HG03342 (cell line): Measurements from ENCODE around the gene ANTXR1.

Experiments
- ATAC-seq: cut with Tn5 transposase; IDR thresholded peaks from one replicate; pipeline ENCODE4 v1.9.1; 2021; ENCODE audit warnings: mild to moderate bottlenecking, moderate library complexity; ENCODE audit not compliant: unreplicated experiment

ANTXR1 gene

GRCh38 chr2:69001879-69002278 lies 11.1 kb upstream of the ANTXR1 start:
- no peak for ATAC-seq

GRCh38 chr2:69003731-69004130 lies 9.2 kb upstream of the ANTXR1 start:
- ATAC-seq = no peak

GRCh38 chr2:69007169-69007568 lies 5.8 kb upstream of the ANTXR1 start:
- no peak for ATAC-seq

GRCh38 chr2:69007603-69008002 lies 5.4 kb upstream of the ANTXR1 start:
- no peak for ATAC-seq

- no peak for ATAC-seq
These were observed 2.4 kb upstream of the ANTXR1 start for GRCh38 chr2:69010437-69011194.

GRCh38 chr2:69011611-69012157 lies 1.3 kb upstream of the ANTXR1 start:
- ATAC-seq = no peak

GRCh38 chr2:69012310-69013141 lies 453 bp upstream of the ANTXR1 start:
- no peak for ATAC-seq

- no peak for ATAC-seq
These were observed 1.2 kb downstream of the ANTXR1 start for GRCh38 chr2:69013840-69014821.

GRCh38 chr2:69017080-69017479 lies 4.1 kb downstream of the ANTXR1 start:
- ATAC-seq = no peak

- ATAC-seq = no peak
These were observed 4.9 kb downstream of the ANTXR1 start for GRCh38 chr2:69017835-69018234.

- ATAC-seq = no peak
These were observed 5.7 kb downstream of the ANTXR1 start for GRCh38 chr2:69018678-69019095.

- no peak for ATAC-seq
These were observed 7.8 kb downstream of the ANTXR1 start for GRCh38 chr2:69020496-69021426.

GRCh38 chr2:69021727-69022126 lies 8.7 kb downstream of the ANTXR1 start:
- ATAC-seq = no peak

- ATAC-seq = no peak
These were observed 9.6 kb downstream of the ANTXR1 start for GRCh38 chr2:69022548-69022947.

- no peak for ATAC-seq
These were observed 10.3 kb downstream of the ANTXR1 start for GRCh38 chr2:69023236-69023635.

GRCh38 chr2:69026026-69026425 lies 13.0 kb downstream of the ANTXR1 start:
- ATAC-seq = no peak

- no peak for ATAC-seq
These were observed 13.9 kb downstream of the ANTXR1 start for GRCh38 chr2:69026691-69027459.

GRCh38 chr2:69030800-69031428 lies 17.9 kb downstream of the ANTXR1 start:
- ATAC-seq = no peak
